GM23338 (cell line): ENCODE results near the gene SLC5A5.

ENCODE experiments used
- EZH2 ChIP-seq: fragments of 200-600 bp; sonication (generic); IDR thresholded peaks from one replicate; pipeline ENCODE4 v1.8.0; 2017; ENCODE audit warnings: antibody characterized with exemption, mild to moderate bottlenecking, low read depth; ENCODE audit not compliant: unreplicated experiment
- POLR2AphosphoS5 ChIP-seq: IDR thresholded peaks from 2 replicates; pipeline ENCODE4 v1.6.1; 2016; ENCODE audit warnings: antibody characterized with exemption, low read depth
- TF ChIP-seq, protein P1 (sequence below), 2 experiments: fragments of 200-600 bp in 1 of 2; sonication (generic) in 1 of 2; conservative IDR thresholded peaks; 2 replicates each; pipeline versions ENCODE4 v1.5.1 to v1.6.1; 2016 to 2017; ENCODE audit warnings: antibody characterized with exemption in 2 of 2, low read depth in 2 of 2, mild to moderate bottlenecking in 2 of 2, moderate library complexity in 1 of 2

DNA sequence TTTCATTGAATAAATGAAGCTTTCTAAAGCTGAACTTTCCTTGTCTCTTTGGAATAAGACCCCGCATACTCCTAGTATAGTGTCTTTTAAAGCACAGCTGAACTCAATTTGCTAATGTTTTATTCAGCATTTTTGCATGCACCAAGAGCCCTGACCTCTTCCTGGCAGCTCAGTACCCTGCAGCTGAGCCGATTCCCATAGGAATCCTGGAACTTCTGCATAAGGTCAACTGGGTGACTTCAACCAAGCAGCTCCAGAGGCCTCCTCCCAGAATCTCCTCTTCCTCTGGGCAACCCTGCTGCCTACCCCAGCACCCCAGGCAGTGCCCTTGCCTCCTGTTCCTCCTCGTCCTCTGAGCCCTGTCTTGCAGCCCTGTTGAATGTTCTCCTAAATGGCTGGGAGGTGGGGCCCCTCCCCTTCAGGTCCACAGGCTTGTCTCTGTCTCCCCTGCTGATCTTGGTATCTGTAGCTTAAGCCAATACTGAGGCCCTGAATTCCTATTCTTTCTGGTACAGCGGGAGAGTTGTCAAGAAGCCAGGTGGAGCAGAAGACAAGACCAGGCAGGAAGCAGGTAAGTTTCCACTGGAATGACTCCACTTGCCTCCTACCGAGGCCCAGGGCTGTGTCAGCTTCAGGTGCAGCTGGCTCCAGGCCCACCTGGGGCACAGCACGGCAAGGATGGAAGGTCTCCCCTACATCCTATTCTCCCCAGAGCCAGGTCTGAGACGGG is 37.4 kb downstream of the SLC5A5 start:
- TF ChIP-seq, protein P1, sequence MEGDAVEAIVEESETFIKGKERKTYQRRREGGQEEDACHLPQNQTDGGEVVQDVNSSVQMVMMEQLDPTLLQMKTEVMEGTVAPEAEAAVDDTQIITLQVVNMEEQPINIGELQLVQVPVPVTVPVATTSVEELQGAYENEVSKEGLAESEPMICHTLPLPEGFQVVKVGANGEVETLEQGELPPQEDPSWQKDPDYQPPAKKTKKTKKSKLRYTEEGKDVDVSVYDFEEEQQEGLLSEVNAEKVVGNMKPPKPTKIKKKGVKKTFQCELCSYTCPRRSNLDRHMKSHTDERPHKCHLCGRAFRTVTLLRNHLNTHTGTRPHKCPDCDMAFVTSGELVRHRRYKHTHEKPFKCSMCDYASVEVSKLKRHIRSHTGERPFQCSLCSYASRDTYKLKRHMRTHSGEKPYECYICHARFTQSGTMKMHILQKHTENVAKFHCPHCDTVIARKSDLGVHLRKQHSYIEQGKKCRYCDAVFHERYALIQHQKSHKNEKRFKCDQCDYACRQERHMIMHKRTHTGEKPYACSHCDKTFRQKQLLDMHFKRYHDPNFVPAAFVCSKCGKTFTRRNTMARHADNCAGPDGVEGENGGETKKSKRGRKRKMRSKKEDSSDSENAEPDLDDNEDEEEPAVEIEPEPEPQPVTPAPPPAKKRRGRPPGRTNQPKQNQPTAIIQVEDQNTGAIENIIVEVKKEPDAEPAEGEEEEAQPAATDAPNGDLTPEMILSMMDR (conservative IDR thresholded peaks at IDR 0.05; ENCODE audit: low read depth in 2 of 2) = no peak
- TF ChIP-seq POLR2AphosphoS5 (no peak), EZH2 (no peak)
